HL-60/S4 (cell line): ENCODE results near the gene STARD10.

Experiments used
- in situ Hi-C: fragments of 300-500 bp; cut with MboI; formaldehyde crosslinking; loops from 2 replicates; pipeline ENCODE4 v1.14.3; 2022; ENCODE audit warnings: low sequenced_read_pairs

Gene STARD10

GRCh38 chr11:72783144-72783905, 10.5 kb downstream of the STARD10 start:
- in situ Hi-C loops: no loop called here

- in situ Hi-C loops: no loop called here
These were observed 11.5 kb downstream of the STARD10 start for GRCh38 chr11:72782081-72782920.

- in situ Hi-C loops: no loop called here
These were observed 12.3 kb downstream of the STARD10 start for GRCh38 chr11:72781313-72782080.

- in situ Hi-C loops: no loop called here
These were observed 12.9 kb downstream of the STARD10 start for GRCh38 chr11:72781063-72781312.

- in situ Hi-C loops: no loop called here
These were observed 13.4 kb downstream of the STARD10 start for GRCh38 chr11:72780296-72781062.

- in situ Hi-C loops: no loop called here
These were observed 14.2 kb downstream of the STARD10 start for GRCh38 chr11:72779495-72780128.

- in situ Hi-C loops: no loop called here
These were observed 15.0 kb downstream of the STARD10 start for GRCh38 chr11:72778535-72779494.

- in situ Hi-C loops: no loop called here
These were observed 16.0 kb downstream of the STARD10 start for GRCh38 chr11:72777755-72778278.

- in situ Hi-C loops: no loop called here
These were observed 16.7 kb downstream of the STARD10 start for GRCh38 chr11:72776844-72777754.

- in situ Hi-C loops: no loop called here
These were observed 17.6 kb downstream of the STARD10 start for GRCh38 chr11:72776117-72776843.

- in situ Hi-C loops: no loop called here
These were observed 18.3 kb downstream of the STARD10 start for GRCh38 chr11:72775288-72776110.

GRCh38 chr11:72774499-72774898, 19.3 kb downstream of the STARD10 start:
- in situ Hi-C loops: no loop called here

- in situ Hi-C loops: no loop called here
These were observed 20.2 kb downstream of the STARD10 start for GRCh38 chr11:72773696-72774095.

- in situ Hi-C loops: no loop called here
These were observed 20.6 kb downstream of the STARD10 start for GRCh38 chr11:72773291-72773690.

- in situ Hi-C loops: no loop called here
These were observed 21.8 kb downstream of the STARD10 start for GRCh38 chr11:72772059-72772458.

- in situ Hi-C loops: no loop called here
These were observed 22.3 kb downstream of the STARD10 start for GRCh38 chr11:72771507-72771906.
